Breast epithelium (tissue), 3 donors: Measurements from ENCODE around the gene XAF1.

ENCODE experiments used
- CTCF ChIP-seq, 3 donors: fragments of 450-650 bp; IDR thresholded peaks; one replicate each; pipeline ENCODE4 v1.5.1; 2016 to 2017; ENCODE audit warnings: antibody characterized with exemption in 3 of 3, mild to moderate bottlenecking in 3 of 3, moderate library complexity in 3 of 3
- POLR2A ChIP-seq: fragments of 450-650 bp; IDR thresholded peaks from one replicate; pipeline ENCODE4 v1.6.1; 2016; ENCODE audit warnings: antibody characterized with exemption, mild to moderate bottlenecking, moderate library complexity

GRCh38 chr17:6780886-6781285 is 25.0 kb downstream of the XAF1 start:
- TF ChIP-seq POLR2A (no peak), CTCF (IDR thresholded peaks at IDR 0.05) (no peak)
